Gastrocnemius medialis (tissue), 4 donors: ENCODE results near the gene GPATCH8. TPM values are rescaled to one million over a fixed set of nuclear protein-coding genes. Genes with fewer than 3 reads are reported as not detected.

Experiments used
- ATAC-seq, 2 donors: fragments of 150-250 bp; one replicate each; pipeline ENCODE4 v1.9.1; 2016
- DNase-seq, 2 donors: peaks; one replicate each; pipeline ENCODE4 v3.0.0-alpha.2; 2019
- H3K27ac ChIP-seq, 4 donors: fragments of 200-600 bp; sonication (generic); 1 replicate in 1 of 4; 2 replicates in 3 of 4; pipeline ENCODE4 v1.5.1; 2016 to 2018; ENCODE audit warnings: mild to moderate bottlenecking in 2 of 4, moderate library complexity in 1 of 4
- H3K27me3 ChIP-seq, 3 donors: fragments of 200-600 bp; sonication (generic) in 2 of 3; 1 replicate in 1 of 3; 2 replicates in 2 of 3; pipeline versions ENCODE4 v1.5.1 to v1.6.0; 2016 to 2019; ENCODE audit warnings: mild to moderate bottlenecking in 1 of 3, moderate library complexity in 1 of 3
- H3K36me3 ChIP-seq, 2 donors: fragments of 200-600 bp; sonication (generic) in 1 of 2; one replicate each; pipeline ENCODE4 v1.5.1; 2017 to 2018
- H3K4me1 ChIP-seq, 2 donors: fragments of 200-600 bp; sonication (generic) in 1 of 2; one replicate each; pipeline ENCODE4 v1.5.1; 2016 to 2017; ENCODE audit warnings: mild to moderate bottlenecking in 2 of 2
- H3K4me3 ChIP-seq, 4 donors: fragments of 200-600 bp; sonication (generic) in 3 of 4; 1 replicate in 1 of 4; 2 replicates in 3 of 4; pipeline ENCODE4 v1.5.1; 2016 to 2019; ENCODE audit warnings: mild to moderate bottlenecking in 2 of 4
- H3K9me3 ChIP-seq, 3 donors: fragments of 200-600 bp; sonication (generic) in 2 of 3; 1 replicate in 1 of 3; 2 replicates in 2 of 3; pipeline ENCODE4 v1.5.1; 2016 to 2019
- POLR2A ChIP-seq, 2 donors: fragments of 450-650 bp; IDR thresholded peaks; one replicate each; pipeline ENCODE4 v1.6.1; 2017; ENCODE audit warnings: antibody characterized with exemption in 2 of 2, mild to moderate bottlenecking in 2 of 2, moderate library complexity in 2 of 2
- in situ Hi-C, 4 donors: fragments of 200-750 bp; cut with MboI; loops; one replicate each; pipeline versions ENCODE4 v1.15.0 to v1.8.0; 2017; ENCODE audit warnings: low sequenced_read_pairs in 4 of 4
- intact Hi-C: fragments of 100-400 bp; cut with DNase I; formaldehyde crosslinking; loops from one replicate; pipeline ENCODE4 v1.15.1; 2023; ENCODE audit warnings: low total_unique reads
- total RNA-seq, 4 donors: library from RNA; depleted of rRNA; stranded (reverse); fragments of >200 nt; gene quantifications; one replicate each; pipeline versions ENCODE4 v1.1.0 to v1.2.3, GENCODE V29; 2016
- TF ChIP-seq, protein P1 (sequence below), 5 experiments: fragments of 450-650 bp in 3 of 5; fragments of 200-600 bp in 2 of 5; sonication (generic) in 2 of 5; IDR thresholded peaks in 4 of 5; conservative IDR thresholded peaks in 1 of 5; 1 replicate in 4 of 5; 2 replicates in 1 of 5; pipeline ENCODE4 v1.5.1; 2016 to 2019; ENCODE audit warnings: antibody characterized with exemption in 5 of 5, mild to moderate bottlenecking in 3 of 5, moderate library complexity in 3 of 5

GPATCH8 gene
- total RNA-seq, 4 donors from 2014 or later = 39.9 to 75.1 (median 50.8) TPM

DNA sequence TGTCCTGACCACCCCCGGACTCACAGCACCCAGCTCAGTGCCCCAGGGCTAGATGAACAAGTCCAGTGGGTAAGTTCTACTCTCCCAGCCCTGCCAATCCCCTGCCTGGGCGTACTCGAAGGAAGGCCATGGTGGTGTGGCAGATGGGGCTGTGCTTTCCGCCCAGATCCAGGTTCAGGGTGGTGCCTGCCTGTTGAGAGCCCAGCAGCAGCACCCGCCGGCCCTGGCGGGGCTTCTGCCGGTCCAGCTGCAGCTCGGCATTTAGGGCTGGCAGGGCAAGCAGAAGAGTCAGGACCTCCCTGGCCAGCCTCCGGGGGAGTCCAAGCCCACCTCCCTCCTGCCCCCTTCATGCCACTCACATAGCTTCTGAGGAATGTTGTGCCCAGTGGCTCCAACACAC, 123.3 kb downstream of the GPATCH8 start:
- TF ChIP-seq, protein P1, sequence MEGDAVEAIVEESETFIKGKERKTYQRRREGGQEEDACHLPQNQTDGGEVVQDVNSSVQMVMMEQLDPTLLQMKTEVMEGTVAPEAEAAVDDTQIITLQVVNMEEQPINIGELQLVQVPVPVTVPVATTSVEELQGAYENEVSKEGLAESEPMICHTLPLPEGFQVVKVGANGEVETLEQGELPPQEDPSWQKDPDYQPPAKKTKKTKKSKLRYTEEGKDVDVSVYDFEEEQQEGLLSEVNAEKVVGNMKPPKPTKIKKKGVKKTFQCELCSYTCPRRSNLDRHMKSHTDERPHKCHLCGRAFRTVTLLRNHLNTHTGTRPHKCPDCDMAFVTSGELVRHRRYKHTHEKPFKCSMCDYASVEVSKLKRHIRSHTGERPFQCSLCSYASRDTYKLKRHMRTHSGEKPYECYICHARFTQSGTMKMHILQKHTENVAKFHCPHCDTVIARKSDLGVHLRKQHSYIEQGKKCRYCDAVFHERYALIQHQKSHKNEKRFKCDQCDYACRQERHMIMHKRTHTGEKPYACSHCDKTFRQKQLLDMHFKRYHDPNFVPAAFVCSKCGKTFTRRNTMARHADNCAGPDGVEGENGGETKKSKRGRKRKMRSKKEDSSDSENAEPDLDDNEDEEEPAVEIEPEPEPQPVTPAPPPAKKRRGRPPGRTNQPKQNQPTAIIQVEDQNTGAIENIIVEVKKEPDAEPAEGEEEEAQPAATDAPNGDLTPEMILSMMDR (IDR thresholded peaks at IDR 0.05 in 4 of 5, conservative IDR thresholded peaks at IDR 0.05 in 1 of 5) = no peak
- no peak for TF ChIP-seq POLR2A (IDR thresholded peaks at IDR 0.05)
- in situ Hi-C loops = no loop called here
- intact Hi-C loops = no loop called here
- no peak for DNase-seq
- no peaks in the 10 kb centered on the region for H3K36me3 ChIP-seq
- no peaks in the 10 kb centered on the region for H3K9me3 ChIP-seq
- no peak overlapping the region for H3K27ac ChIP-seq
- no peak overlapping the region for H3K4me3 ChIP-seq
- peaks cover 1 to 5% of the 10 kb centered on the region in 2 donors for H3K4me1 ChIP-seq
- ATAC-seq = no peak
- H3K27me3 ChIP-seq = peaks cover 17 to 27% (median 25%) of the 10 kb centered on the region in 3 donors

DNA sequence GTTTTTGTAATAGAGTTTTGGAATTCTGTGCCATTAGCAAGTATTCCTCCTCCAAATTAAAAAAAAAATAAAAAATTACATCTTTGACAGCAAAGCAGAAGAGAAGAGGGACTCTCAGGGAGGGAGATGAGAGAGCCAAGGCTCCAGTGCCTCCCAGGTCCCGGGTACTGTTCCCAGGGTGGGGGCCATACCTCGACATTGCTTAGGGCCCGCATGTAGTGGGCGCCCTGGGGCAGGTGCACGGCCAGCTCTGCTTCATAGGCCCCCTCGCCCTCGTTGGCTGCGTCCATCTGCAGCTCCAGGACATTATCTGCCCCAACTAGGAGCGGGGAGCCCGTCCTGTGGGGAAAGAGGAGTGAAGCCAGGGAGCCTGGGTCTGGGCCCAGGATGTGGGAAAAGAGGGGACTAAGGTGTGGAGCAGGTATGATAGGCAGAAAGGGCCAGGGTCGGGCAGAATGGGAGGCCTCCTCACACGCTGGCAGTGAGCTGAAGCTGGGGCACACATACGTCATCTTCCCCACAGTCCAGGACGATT, 125.0 kb downstream of the GPATCH8 start:
- no peak overlapping the region for H3K4me3 ChIP-seq
- in situ Hi-C loops (no loop called here), intact Hi-C loops (no loop called here)
- H3K27ac ChIP-seq = no peak overlapping the region
- H3K4me1 ChIP-seq = no peaks in the 10 kb centered on the region
- no peak for TF ChIP-seq POLR2A (IDR thresholded peaks at IDR 0.05)
- TF ChIP-seq, protein P1 (IDR thresholded peaks at IDR 0.05 in 4 of 5, conservative IDR thresholded peaks at IDR 0.05 in 1 of 5) = no peak
- no peaks in the 10 kb centered on the region for H3K9me3 ChIP-seq
- no peaks in the 10 kb centered on the region for H3K36me3 ChIP-seq
- DNase-seq (no peak), ATAC-seq (no peak)
- H3K27me3 ChIP-seq = peaks cover under 1 to 22% (median 15%) of the 10 kb centered on the region in 3 donors

DNA sequence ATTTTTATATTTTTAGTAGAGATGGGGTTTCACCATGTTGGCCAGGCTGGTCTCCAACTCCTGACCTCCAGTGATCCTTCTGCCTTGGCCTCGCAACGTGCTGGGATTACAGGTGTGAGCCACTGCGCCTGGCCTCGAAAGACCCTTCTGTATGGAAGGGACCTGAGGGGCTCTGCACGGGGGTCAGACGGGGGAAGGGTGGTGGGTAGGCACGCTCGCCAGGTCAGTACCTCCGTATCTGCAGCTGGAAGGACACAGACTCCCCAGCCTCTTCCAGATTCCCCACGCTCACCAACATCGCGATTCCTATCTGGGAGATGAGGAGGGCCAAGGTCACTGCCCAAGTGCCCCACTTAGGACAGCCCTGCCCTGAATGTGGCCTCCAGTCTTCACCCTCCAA, 126.4 kb downstream of the GPATCH8 start:
- TF ChIP-seq, protein P1 (IDR thresholded peaks at IDR 0.05 in 4 of 5, conservative IDR thresholded peaks at IDR 0.05 in 1 of 5) = no peak
- TF ChIP-seq POLR2A (IDR thresholded peaks at IDR 0.05) = no peak
- H3K27ac ChIP-seq = no peak overlapping the region
- no peaks in the 10 kb centered on the region for H3K9me3 ChIP-seq
- H3K4me1 ChIP-seq = no peaks in the 10 kb centered on the region
- H3K4me3 ChIP-seq = no peak overlapping the region
- in situ Hi-C loops (no loop called here), intact Hi-C loops (no loop called here)
- H3K36me3 ChIP-seq = no peaks in the 10 kb centered on the region
- peaks cover 4 to 20% (median 10%) of the 10 kb centered on the region in 3 donors for H3K27me3 ChIP-seq
- no peak for ATAC-seq
- no peak for DNase-seq

DNA sequence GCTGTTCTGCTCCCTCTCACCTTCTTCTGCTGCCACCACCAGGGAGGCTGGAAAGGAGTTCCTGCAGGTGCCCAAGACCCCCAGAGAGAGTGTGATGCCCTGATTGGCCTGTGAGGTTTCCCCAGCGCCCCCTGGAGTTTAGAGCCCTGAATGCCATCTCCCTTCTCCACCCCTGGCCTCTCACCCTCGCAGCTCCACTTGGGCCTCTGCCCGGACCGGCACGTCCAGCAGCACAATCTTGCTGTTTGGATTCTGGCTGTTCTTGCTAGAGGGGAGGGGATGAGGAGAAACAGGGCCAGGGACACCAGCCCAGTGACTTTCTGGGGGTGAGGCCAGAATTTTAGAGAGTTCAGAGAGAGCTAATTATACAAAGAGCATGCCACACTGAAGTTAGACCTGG, 127.1 kb downstream of the GPATCH8 start:
- no peaks in the 10 kb centered on the region for H3K4me1 ChIP-seq
- intact Hi-C loops = no loop called here
- ATAC-seq (no peak), DNase-seq (no peak)
- H3K27me3 ChIP-seq = peaks cover 4 to 20% (median 10%) of the 10 kb centered on the region in 3 donors
- H3K9me3 ChIP-seq = no peaks in the 10 kb centered on the region
- TF ChIP-seq POLR2A (IDR thresholded peaks at IDR 0.05) = no peak
- TF ChIP-seq, protein P1 (IDR thresholded peaks at IDR 0.05 in 4 of 5, conservative IDR thresholded peaks at IDR 0.05 in 1 of 5) = no peak
- H3K27ac ChIP-seq = no peak overlapping the region
- no peaks in the 10 kb centered on the region for H3K36me3 ChIP-seq
- in situ Hi-C loops = no loop called here
- no peak overlapping the region for H3K4me3 ChIP-seq
